ENCODE data around the gene CNOT4. TPM values are rescaled to one million over a fixed set of nuclear protein-coding genes. Genes with fewer than 3 reads are reported as not detected.

The CNOT4 gene
- total RNA-seq, 1 donor from 2014 or later = 26.3 TPM

DNA sequence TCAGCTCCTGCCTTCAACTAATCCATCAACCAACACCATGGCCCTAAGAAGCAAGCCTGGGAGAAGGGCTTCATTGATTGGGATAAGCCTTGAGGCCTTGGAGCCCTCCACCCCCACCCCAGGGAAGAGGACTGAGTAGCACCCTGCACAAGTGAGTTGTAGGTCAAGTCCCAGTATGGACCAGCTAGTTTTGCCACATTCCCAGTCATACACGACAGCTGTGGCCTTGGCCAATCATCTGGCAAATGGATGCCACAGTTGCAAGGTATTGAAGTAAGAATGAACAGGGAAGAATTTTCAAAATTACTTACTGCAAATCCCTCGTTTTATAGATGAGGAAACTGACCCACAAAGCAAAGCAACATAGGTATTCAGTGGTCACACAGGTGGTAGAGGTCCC is 166.5 kb downstream of the CNOT4 start:
- peaks cover 2% of the 10 kb centered on the region for H3K27me3 Mint-ChIP-seq
- H3K4me1 Mint-ChIP-seq = no peaks in the 10 kb centered on the region
- H3K27ac Mint-ChIP-seq = no peak overlapping the region
- H3K9me3 Mint-ChIP-seq = no peaks in the 10 kb centered on the region
- DNase-seq = no peak
- no peak overlapping the region for H3K4me3 Mint-ChIP-seq
- intact Hi-C loops (cut with micrococcal nuclease) = no loop called here
- H3K36me3 Mint-ChIP-seq (ENCODE audit: low read depth) = no peaks in the 10 kb centered on the region

DNA sequence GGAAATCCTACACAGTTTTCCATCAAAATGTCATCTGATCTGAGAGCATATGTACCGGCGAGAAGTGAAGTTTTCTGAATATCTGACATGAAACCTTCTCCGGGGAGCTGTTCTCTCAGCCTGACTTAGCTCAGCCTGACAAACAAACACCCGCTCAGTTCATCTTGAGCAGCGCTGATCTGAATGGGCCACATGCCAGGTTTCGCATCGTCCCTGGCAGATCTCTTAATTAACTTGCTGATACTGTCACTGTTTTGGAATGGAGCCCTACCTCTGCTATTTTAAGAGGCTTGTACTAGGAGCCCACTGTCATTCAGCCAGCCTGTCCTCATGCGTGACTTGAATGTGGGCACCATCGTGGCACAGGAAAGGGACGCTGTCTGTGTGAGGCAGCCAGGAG is 167.0 kb downstream of the CNOT4 start:
- intact Hi-C loops (cut with micrococcal nuclease) = no loop called here
- no peaks in the 10 kb centered on the region for H3K4me1 Mint-ChIP-seq
- DNase-seq = no peak
- peaks cover 2% of the 10 kb centered on the region for H3K27me3 Mint-ChIP-seq
- no peaks in the 10 kb centered on the region for H3K36me3 Mint-ChIP-seq (ENCODE audit: low read depth)
- H3K4me3 Mint-ChIP-seq = no peak overlapping the region
- H3K9me3 Mint-ChIP-seq = no peaks in the 10 kb centered on the region
- H3K27ac Mint-ChIP-seq = no peak overlapping the region

DNA sequence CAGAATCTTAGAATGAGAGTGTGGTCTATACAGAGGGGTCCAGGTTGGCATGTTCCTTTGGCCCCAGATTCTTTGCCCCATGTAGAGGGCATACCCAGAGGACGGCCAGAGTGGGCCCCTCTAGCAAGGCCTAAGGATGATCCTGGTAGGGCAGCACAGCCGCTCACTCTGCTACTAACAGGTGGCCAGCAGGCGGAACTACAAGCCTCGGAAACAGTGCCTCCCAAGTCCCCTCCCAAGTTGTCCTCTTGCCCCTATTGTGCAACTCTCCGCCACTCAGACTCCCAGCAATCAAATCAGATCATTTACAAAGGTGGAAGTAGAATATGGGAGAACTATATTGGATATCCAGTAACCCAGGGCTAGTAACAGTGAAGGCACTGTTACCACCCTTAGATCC is 168.9 kb downstream of the CNOT4 start:
- Mint-ChIP-seq H3K27ac (no peak overlapping the region), H3K4me1 (no peaks in the 10 kb centered on the region), H3K27me3 (peaks cover 2% of the 10 kb centered on the region), H3K36me3 (ENCODE audit: low read depth) (no peaks in the 10 kb centered on the region), H3K9me3 (no peaks in the 10 kb centered on the region), H3K4me3 (no peak overlapping the region)
- intact Hi-C loops (cut with micrococcal nuclease) = no loop called here
- no peak for DNase-seq

DNA sequence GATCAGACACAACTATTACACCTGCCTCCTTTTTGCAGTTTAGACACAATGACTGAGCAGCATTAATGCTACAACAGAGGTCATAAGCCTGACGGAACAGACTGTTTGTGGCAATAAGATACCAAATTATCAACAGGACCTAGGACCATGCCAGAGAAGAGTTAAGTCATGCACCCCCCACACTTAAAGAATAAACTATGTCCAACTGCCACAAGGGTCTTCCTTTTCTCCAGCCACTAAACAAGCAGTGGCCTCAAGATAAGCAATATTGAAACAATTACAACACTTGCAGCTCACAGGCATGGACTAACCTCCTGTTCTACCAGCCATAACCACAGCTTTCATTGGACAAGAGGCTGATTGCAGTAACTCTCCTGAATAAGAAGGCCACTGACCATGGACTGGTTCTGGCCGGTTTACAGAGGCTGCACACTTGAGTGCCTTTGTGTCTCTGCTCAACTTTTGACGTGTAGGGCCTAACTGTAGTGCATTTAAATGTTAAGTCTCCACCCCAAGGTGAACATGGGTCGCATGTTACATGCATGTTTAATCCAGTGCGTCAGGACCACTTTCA is 171.8 kb downstream of the CNOT4 start:
- Mint-ChIP-seq H3K4me1 (no peaks in the 10 kb centered on the region), H3K27me3 (no peaks in the 10 kb centered on the region), H3K36me3 (ENCODE audit: low read depth) (no peaks in the 10 kb centered on the region), H3K9me3 (no peaks in the 10 kb centered on the region), H3K27ac (no peak overlapping the region), H3K4me3 (no peak overlapping the region)
- intact Hi-C loops (cut with micrococcal nuclease) = no loop called here
- no peak for DNase-seq

DNA sequence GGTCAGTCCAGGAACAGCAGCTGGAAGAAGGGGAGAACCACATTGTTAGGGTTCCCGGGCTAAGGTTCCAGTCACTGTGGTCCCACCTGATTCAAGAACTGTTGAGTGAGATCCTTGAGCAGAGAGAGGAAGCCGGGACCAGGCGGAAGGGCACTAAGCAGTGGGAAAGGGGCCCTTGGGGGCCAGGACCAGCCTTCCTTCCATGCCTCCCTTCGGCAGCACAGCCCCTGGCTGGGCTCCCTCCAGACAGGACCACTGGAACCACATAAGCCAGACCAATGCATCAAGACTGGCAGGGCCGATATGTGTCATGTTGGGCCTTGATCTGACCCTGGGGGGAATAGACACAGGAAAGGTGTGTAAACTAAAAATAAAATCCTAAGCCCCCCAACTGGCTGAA is 172.4 kb downstream of the CNOT4 start:
- intact Hi-C loops (cut with micrococcal nuclease) = no loop called here
- H3K4me1 Mint-ChIP-seq = no peaks in the 10 kb centered on the region
- H3K27me3 Mint-ChIP-seq = no peaks in the 10 kb centered on the region
- H3K36me3 Mint-ChIP-seq (ENCODE audit: low read depth) = no peaks in the 10 kb centered on the region
- DNase-seq = no peak
- no peaks in the 10 kb centered on the region for H3K9me3 Mint-ChIP-seq
- H3K4me3 Mint-ChIP-seq = no peak overlapping the region
- no peak overlapping the region for H3K27ac Mint-ChIP-seq

DNA sequence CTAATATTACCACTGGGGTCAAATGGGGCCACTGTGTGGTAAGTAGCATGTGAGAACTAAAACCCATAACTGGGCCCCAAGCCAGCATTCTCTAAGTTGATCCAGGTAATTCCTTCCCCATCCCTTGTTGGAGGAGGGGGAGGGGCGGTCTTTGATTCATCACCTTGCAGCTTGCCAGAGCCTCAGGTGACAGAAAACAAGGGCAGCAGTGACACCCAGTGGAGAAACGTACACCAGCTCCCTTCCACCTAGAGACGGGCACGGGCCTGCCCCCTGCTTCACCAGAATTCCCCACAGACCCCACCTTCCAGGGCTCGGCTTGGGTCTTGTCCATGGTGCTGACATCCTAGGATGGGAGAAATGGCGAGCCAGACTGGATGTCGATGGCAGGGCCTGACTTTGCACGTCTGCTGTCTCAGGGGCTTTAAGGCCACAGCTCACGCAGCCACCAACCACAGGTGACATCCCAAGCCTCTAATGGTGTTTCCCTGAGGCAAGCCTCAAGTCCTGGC is 174.2 kb downstream of the CNOT4 start:
- Mint-ChIP-seq H3K9me3 (no peaks in the 10 kb centered on the region), H3K4me3 (no peak overlapping the region), H3K27me3 (no peaks in the 10 kb centered on the region), H3K4me1 (peaks cover 2% of the 10 kb centered on the region), H3K27ac (no peak overlapping the region), H3K36me3 (ENCODE audit: low read depth) (no peaks in the 10 kb centered on the region)
- intact Hi-C loops (cut with micrococcal nuclease) = loop anchor here (2.0 kb wide), 1 partner anchor 55 kb away; no protein-coding TSS in a partner anchor
- DNase-seq = peak; percentile 68

DNA sequence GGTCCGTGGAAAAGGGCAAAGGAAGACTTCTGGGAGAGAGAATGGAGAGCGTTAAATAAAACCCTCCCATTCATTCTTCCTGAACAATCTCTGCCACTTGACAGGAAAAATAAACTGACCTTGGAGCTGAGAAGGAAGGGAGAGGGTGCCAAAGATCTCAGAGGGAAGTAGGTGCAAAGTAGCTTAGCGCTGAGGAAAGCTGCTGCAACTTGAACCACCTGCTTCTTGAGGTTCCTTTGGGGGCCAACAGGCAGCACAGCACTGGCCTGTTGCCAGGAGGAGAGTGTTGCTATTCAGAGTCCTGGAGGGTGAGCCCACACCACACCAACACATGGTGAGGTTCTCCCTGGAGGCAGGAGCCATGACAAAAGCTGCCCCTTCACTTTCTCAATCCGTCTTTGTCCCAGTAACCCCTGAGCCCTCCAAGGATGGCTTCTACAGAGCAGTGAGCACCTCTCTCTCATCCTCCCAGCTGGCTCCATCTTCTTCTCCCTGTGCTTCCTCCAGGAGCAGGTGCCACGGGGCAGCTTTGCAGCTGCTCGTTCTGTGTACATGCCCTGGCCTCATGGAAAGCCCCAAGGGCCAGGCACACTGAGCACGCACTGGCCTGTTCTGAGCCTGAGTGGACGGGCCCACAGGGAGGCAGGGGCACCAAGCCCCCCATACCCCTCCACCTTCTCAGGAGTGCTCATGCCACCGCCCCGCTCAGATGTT is 174.9 kb downstream of the CNOT4 start:
- no peaks in the 10 kb centered on the region for H3K27me3 Mint-ChIP-seq
- DNase-seq = no peak
- H3K9me3 Mint-ChIP-seq = no peaks in the 10 kb centered on the region
- peaks cover 2% of the 10 kb centered on the region for H3K4me1 Mint-ChIP-seq
- no peak overlapping the region for H3K4me3 Mint-ChIP-seq
- no peaks in the 10 kb centered on the region for H3K36me3 Mint-ChIP-seq (ENCODE audit: low read depth)
- H3K27ac Mint-ChIP-seq = no peak overlapping the region
- intact Hi-C loops (cut with micrococcal nuclease) = loop anchor here (2.0 to 5.0 kb wide), 2 partner anchors 54 to 63 kb away; no protein-coding TSS in a partner anchor

DNA sequence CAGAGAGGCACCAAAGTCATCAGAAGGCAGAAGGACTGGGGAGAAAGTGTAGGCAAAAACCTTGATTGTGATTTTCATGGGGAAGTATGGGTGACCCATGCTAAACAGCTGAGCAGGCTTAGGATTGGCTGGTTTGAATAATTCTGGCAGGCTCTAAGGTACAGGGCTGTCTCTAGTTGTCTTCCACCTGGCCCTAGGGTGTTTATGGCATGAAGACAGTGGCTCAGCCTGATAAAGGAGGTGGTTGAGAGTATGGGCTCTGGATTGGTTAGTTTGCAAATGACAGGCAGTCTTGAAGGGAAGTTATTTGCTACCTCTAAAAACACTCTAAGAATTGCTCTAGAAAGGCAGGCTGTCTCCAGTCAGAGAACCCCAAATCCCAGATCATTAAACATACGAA is 176.0 kb downstream of the CNOT4 start:
- Mint-ChIP-seq H3K4me3 (no peak overlapping the region), H3K27ac (no peak overlapping the region), H3K27me3 (no peaks in the 10 kb centered on the region), H3K4me1 (peaks cover 2% of the 10 kb centered on the region), H3K36me3 (ENCODE audit: low read depth) (no peaks in the 10 kb centered on the region), H3K9me3 (no peaks in the 10 kb centered on the region)
- DNase-seq = no peak
- intact Hi-C loops (cut with micrococcal nuclease) = loop anchor here (2.0 to 5.0 kb wide), 2 partner anchors 53 to 62 kb away; no protein-coding TSS in a partner anchor

DNA sequence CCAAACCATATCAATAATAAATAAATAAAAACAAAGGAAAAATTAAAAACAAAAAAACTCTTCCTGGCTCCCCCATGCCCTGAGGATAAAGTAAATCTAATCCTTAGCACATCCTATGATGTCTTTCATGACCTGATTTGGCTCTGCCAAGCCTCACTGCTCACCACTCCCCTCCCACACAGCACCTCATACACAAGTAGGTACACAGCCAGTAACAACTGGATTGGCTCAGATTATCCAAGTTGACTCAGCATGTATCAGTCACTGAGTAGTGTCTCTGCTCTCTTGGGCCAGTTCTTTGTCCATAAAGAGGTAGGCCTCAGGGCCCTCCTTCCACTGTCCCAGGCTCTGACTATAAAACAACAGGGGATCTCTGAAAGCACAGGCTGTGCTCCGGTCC is 176.7 kb downstream of the CNOT4 start:
- no peaks in the 10 kb centered on the region for H3K9me3 Mint-ChIP-seq
- no peak overlapping the region for H3K4me3 Mint-ChIP-seq
- intact Hi-C loops (cut with micrococcal nuclease) = loop anchor here (5.0 kb wide), 1 partner anchor 61 kb away; no protein-coding TSS in a partner anchor
- no peaks in the 10 kb centered on the region for H3K27me3 Mint-ChIP-seq
- DNase-seq = no peak
- peaks cover 2% of the 10 kb centered on the region for H3K4me1 Mint-ChIP-seq
- no peaks in the 10 kb centered on the region for H3K36me3 Mint-ChIP-seq (ENCODE audit: low read depth)
- no peak overlapping the region for H3K27ac Mint-ChIP-seq

DNA sequence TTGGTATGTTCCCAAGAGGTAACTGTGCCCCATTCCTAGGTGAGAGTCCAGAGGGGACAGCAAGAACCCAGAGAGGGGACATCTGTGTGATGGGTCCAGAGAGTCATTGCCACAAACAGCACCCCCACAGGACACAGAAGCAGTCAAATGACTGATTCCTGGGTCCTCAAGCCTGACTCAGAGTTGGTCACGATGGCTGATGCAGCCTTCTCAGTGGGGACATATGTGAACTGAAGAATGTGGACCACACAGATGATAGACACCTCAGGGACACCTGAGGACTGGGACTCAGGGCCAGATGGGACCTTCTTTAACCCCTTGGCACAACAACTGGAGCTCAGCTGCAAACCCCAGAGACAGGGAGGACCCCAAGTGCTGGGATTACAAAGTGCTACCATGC is 179.8 kb downstream of the CNOT4 start:
- Mint-ChIP-seq H3K27me3 (no peaks in the 10 kb centered on the region), H3K9me3 (no peaks in the 10 kb centered on the region), H3K27ac (no peak overlapping the region), H3K4me1 (peaks cover 2% of the 10 kb centered on the region), H3K36me3 (ENCODE audit: low read depth) (no peaks in the 10 kb centered on the region), H3K4me3 (no peak overlapping the region)
- intact Hi-C loops (cut with micrococcal nuclease) = loop anchor here (5.0 kb wide), 1 partner anchor 58 kb away; no protein-coding TSS in a partner anchor
- DNase-seq = no peak

DNA sequence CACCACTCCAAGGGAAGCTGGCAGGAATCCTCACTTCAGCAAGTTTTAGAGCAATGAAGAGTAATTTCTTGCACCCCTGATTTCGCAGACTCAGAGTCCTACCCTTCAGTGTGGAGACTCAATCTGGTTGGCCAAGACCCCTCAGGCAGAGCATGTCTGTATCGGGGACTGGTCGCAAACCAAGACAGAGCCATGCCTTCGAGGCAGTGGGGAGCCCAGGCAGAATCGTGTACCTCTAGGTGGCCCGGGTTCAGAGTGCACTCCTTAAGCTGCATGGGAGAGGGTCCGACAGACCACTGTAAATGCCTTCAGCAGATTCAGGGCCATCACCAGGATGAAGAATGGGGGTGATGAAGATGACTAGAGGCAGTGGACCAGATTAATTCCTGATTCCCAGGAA is 181.4 kb downstream of the CNOT4 start:
- H3K36me3 Mint-ChIP-seq (ENCODE audit: low read depth) = no peaks in the 10 kb centered on the region
- H3K4me1 Mint-ChIP-seq = peaks cover 2% of the 10 kb centered on the region
- H3K27ac Mint-ChIP-seq = no peak overlapping the region
- no peaks in the 10 kb centered on the region for H3K27me3 Mint-ChIP-seq
- peaks cover 5% of the 10 kb centered on the region for H3K9me3 Mint-ChIP-seq
- intact Hi-C loops (cut with micrococcal nuclease) = no loop called here
- H3K4me3 Mint-ChIP-seq = no peak overlapping the region
- DNase-seq = no peak

DNA sequence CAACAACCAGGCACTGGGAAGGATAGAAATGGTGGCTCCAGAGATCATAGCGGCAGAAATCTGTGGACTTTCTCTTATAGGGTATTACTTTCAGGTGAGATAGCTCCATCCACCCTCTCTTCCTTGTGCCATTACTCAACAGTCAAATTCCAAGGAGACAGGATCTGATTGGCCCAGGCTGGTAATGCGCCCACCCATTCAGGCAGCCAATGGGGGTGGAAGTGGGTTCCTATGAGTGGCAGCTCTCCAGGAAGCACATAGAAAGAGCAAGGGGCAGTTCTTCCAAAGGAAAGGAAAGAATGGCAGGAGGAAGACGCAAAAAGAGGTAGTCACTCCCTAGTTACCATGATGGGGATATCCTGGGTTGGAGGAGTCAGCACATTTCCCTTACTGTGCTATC is 181.8 kb downstream of the CNOT4 start:
- no peaks in the 10 kb centered on the region for H3K27me3 Mint-ChIP-seq
- H3K27ac Mint-ChIP-seq = no peak overlapping the region
- H3K9me3 Mint-ChIP-seq = peaks cover 5% of the 10 kb centered on the region
- intact Hi-C loops (cut with micrococcal nuclease) = no loop called here
- no peaks in the 10 kb centered on the region for H3K36me3 Mint-ChIP-seq (ENCODE audit: low read depth)
- H3K4me3 Mint-ChIP-seq = no peak overlapping the region
- DNase-seq = no peak
- H3K4me1 Mint-ChIP-seq = peaks cover 2% of the 10 kb centered on the region

DNA sequence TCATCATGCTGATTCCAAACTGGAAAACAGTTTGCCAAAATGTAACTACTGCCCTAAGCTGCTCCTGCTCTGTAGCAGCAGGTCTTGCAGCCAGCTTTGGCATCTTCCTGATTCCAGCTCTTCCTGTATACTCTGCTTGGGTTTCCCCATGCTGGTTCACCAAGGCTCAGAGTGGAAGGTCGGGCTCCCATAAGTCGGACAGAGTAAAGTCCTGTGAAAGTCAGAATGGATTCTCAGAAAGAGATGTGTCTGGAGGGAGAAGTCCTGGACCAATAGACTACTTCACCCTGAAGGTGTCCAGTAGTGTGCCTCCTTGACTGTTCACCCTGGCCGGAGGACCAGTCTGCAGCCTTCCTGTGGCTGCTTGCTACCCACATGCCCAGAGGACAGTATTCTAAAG is 182.4 kb downstream of the CNOT4 start:
- Mint-ChIP-seq H3K4me1 (peaks cover 2% of the 10 kb centered on the region), H3K36me3 (ENCODE audit: low read depth) (no peaks in the 10 kb centered on the region), H3K27me3 (no peaks in the 10 kb centered on the region), H3K4me3 (no peak overlapping the region), H3K9me3 (peaks cover 5% of the 10 kb centered on the region), H3K27ac (no peak overlapping the region)
- DNase-seq = no peak
- intact Hi-C loops (cut with micrococcal nuclease) = no loop called here

DNA sequence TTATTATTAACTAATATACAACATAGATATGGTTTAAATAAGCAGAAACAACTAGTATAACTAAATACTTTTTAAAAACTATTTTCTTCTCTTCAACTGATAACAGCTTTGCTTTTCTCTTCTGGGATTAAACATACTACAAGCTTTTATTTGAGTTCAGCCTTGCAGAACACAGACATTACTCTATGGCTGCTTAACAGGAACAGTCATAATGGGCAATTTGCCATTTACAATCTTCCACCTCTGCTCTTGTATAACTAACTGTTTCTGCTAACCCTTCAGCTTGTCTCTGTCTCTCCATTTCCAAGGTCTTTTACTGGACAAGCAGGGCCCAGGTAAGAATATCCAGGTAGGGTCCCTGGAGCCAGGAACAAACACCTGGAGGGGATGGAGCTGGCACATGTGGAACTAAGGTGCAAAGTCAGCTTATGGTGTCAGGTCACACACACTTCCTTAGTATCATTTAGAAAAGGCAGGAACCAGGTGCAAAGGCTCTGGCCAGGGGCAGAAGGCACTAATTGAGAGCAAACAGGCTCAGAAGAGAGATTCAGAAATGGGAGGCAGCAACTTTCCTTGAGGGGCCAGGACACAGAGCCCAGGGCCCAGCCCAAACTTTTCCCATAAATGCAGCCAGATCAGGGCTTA is 183.1 kb downstream of the CNOT4 start:
- Mint-ChIP-seq H3K27ac (no peak overlapping the region), H3K36me3 (ENCODE audit: low read depth) (no peaks in the 10 kb centered on the region), H3K4me1 (peaks cover 2% of the 10 kb centered on the region), H3K4me3 (no peak overlapping the region), H3K27me3 (no peaks in the 10 kb centered on the region), H3K9me3 (peaks cover 5% of the 10 kb centered on the region)
- no peak for DNase-seq
- intact Hi-C loops (cut with micrococcal nuclease) = no loop called here

All from activated CD4-positive, alpha-beta T cell treated with anti-CD3 and anti-CD28 coated beads, Interleukin-2, amount 10 ng/mL, durations not matched to agents 24 days and 14 days (primary cell).